Left cardiac atrium (tissue), 4 donors: ENCODE results near the gene ADGRE2. TPM values are rescaled to one million over a fixed set of nuclear protein-coding genes. Genes with fewer than 3 reads are reported as not detected.
"Not testable (repeated sequence)": the region's sequence is repeated elsewhere in the genome, so short reads cannot be mapped to it uniquely, and the experiment has no call there.

Experiments
- ATAC-seq, 2 donors: fragments of 200-7000 bp; cut with Tn5 transposase; one replicate each; pipeline ENCODE4 v1.9.1; 2020; ENCODE audit warnings: mild to moderate bottlenecking in 2 of 2, moderate library complexity in 2 of 2
- DNase-seq: peaks from one replicate; pipeline ENCODE4 v3.0.0-alpha.2; 2020
- intact Hi-C, 2 donors: fragments of 100-400 bp; cut with DNase I; formaldehyde crosslinking; loops; one replicate each; pipeline versions ENCODE4 v1.14.1 to v1.15.1; 2022 to 2023
- total RNA-seq, 2 donors: library from RNA; stranded (reverse); fragmentation: NEBNext Ultra II Directional; extraction: Animal tissue kit (Norgen Biotek cat#: 25700); gene quantifications; one replicate each; pipeline ENCODE4 v1.2.1, GENCODE V29; 2021
- donor health status: DM: no; HTN: yes; CAD: no.
- donor health status: DM: no; HTN: yes; CAD: no; lungs with severe emphysema.
- donor health status: DM: yes; HTN: yes; CAD: no.
- donor health status: Dilated cardiomyopathy.

Gene ADGRE2
- total RNA-seq, 2 donors from 2014 or later, result 0.88 to 1.4 TPM

GRCh38 chr19:14781713-14782536 lies 3.6 kb upstream of the ADGRE2 start:
- ATAC-seq, intact Hi-C loops, DNase-seq: not testable (repeated sequence)

- ATAC-seq, intact Hi-C loops, DNase-seq: not testable (repeated sequence)
Observed at GRCh38 chr19:14780622-14781225, 2.4 kb upstream of the ADGRE2 start.

GRCh38 chr19:14779151-14779550 lies 791 bp upstream of the ADGRE2 start:
- intact Hi-C loops, result no loop called here
- no peak for DNase-seq
- no peak for ATAC-seq

- DNase-seq, ATAC-seq, intact Hi-C loops: not testable (repeated sequence)
Observed at GRCh38 chr19:14777645-14778044, 715 bp downstream of the ADGRE2 start.

DNA sequence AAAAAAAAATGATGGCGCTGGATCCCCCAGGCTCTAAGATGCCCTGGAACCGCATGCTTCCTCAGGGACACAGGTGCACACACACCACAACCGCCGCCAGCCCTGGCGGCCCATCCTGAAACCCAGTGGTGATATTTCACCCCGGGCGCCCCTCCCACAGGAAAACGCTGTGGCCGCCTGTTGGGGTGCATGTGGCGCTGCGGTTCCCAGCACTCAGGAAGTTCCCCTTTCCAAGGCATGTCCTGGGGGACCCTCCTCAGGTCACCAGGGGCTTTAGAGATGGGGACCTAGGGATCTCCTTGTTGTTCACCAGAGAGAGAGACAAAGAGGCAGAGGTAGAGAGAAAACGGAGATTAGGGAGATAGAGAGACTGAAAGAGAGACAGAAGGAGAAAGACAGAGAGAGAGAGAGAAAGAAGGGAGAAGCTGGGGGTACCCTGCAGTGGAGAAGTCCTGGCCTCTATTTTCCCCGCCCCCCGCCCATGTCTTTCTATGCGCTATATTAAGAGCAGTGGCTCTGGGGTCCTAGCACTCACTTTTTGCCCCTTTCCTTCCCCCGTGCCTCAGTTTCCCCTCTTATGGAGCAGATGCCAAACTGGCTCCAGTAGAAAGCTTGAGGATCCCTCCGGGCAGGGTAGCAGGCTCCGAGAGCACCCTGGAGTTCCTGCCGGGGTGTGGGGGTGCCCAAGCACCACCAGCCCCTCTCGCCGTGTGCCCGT lies 2.3 kb downstream of the ADGRE2 start:
- ATAC-seq (no peak), DNase-seq (no peak)
- intact Hi-C loops, result no loop called here

- DNase-seq, intact Hi-C loops, ATAC-seq: not testable (repeated sequence)
Observed at GRCh38 chr19:14775326-14775725, 3.0 kb downstream of the ADGRE2 start.

DNA sequence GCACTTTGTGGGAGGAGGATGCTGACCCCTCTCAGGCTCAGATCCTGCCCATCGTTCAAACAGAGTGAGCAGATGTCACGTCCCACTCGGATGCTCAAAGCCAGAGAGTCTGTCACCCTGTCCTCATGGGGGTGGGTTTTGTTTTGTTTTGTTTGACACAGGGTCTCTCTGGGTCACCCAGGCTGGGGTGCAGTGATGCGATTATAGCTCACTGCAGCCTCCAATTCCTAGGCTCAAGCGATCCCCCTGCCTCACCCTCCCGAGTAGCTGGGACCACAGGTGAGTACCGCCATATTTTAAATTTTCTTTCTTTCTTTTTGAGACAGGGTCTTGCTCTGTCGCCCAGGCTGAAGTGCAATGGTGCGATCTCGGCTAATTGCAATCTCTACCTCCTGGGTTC lies 4.0 kb downstream of the ADGRE2 start:
- intact Hi-C loops, result no loop called here
- DNase-seq, result no peak
- ATAC-seq, result no peak

DNA sequence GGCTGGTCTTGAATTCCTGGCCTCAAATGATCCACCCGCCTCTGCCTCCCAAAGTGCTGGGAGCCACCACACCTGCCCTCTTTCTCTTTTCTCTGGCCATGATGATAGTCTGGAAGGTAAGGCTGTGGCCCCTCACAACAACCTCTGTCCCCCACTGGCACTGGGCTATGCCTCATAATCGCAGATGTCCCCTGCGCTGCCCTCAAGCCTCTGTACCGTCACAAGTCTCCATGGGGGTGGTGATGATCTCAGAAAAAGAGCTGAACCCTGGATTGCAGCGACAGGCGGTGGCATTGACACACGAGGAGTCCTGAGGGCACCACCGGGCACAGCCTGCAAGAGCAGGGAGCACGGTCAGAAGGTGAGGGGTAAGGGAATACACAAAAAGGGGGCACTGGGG lies 4.6 kb downstream of the ADGRE2 start:
- ATAC-seq, intact Hi-C loops, DNase-seq: not testable (repeated sequence)

DNA sequence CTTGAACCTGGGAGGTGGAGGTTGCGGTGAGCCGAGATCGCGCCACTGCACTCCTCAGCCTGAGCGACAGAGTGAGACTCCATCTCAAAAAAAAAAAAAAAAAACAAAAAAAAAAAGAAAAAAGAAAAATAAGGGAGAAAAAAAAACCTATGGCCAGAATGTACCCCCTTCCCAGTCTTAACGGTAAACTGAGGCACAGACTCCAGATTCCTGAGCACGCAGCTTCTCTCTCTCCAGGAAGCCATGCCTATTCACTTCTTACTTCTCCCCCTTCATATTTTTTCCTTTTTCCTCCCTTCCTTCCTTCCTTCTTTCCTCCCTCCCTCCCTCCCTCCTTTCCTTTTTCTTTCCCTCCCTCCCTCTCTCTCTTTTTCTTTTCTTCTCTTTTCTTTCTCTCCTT lies 5.4 kb downstream of the ADGRE2 start:
- intact Hi-C loops, result no loop called here
- no peak for ATAC-seq
- DNase-seq, result no peak

DNA sequence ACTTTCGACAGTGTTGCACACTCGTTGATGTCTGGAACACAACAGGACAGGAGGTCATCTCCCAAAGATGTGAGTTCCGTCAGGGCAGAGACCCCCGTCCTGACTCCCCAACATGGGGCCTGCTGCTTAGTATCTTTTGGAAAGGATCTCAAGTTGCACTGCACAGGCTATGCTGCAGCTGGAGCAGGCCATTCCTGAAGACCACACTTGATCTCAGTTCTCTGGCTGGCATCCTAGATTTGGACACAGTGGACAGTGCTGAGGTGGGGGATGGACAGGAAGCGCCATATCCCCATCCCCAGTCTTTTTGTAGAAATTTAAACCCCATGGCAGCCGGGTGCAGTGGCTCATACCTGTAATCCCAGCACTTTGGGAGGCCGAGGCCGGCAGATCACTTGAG lies 5.9 kb downstream of the ADGRE2 start:
- intact Hi-C loops, result no loop called here
- DNase-seq (no peak), ATAC-seq (no peak)

DNA sequence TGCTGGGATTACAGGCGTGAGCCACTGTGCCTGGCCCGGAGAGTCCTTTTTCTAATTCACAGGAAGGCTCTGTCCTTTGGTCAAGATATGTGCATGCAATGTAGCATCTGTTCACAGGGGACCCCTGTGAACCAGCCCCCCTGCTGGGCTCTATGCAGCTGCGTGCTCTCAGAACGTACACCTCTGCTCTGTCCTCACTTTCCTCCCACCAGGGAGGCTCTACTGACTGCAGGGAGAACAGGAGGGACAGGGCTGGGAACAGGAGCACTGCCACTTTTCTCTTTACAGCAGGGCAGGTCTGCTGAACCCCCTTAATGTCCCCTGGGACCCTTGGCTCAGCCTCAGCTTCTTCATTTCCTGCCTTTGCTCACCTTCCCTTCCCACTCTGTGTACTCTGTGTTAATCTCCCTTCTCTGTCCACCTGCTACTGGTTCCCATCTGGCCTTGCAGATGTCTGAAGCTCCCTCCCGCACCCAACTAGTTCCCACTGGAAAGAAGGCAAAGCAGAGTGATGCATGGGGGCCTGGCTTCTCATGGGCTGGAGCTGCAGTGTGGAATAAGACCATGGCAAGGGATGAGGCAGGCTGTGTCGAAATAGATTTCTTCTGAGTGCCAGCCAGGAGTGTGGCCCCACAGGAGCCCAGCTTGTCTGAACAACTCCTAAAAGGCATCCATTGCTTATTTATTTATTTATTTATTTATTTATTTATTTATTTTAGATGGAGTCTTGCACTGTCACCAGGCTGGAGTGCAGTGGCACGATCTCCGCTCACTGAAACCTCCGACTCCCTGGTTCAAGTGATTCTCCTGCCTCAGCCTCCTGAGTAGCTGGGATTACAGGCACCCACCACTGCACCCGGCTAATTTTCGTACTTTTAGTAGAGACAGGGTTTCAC lies 7.2 kb downstream of the ADGRE2 start:
- DNase-seq (no peak), ATAC-seq (no peak)
- intact Hi-C loops, result no loop called here

DNA sequence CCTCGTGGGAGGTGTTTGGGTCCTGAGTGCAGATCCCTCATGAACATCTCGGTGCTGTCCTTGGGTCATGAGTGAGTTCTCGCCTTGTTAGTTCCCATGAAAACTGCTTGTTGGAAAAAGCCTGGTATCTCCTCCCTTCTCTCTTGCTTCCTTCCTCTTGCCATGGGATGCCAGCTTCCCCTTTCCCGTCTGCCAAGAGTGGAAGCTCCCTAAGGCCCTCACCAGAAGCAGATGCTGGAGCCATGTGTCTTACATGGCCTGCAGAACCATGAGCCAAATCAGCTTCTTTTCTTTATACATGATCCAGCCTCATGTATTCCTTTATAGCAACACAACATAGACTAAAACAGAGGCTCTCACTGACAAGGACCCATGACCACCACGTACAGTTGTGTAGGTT lies 8.2 kb downstream of the ADGRE2 start:
- DNase-seq, result no peak
- no peak for ATAC-seq
- intact Hi-C loops, result no loop called here

DNA sequence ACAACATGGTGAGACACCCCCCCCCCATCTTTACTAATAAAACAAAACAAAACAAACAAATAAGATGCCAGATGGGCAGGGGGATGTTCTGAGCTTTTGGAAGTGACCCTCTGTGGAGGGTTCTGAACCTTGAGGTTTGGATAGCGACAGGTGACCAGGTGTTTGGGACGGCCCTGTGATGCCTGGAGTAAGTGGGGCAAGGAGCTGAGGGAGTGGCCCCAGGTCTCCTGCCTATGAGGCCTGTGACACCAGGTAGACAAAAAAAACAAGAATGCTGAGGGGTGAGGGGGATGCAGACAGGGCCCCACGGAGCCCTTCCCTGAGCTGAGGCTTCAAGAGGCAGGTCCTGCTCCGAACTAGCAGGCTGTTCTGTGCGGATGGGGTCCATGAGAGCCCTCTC lies 9.2 kb downstream of the ADGRE2 start:
- no peak for DNase-seq
- intact Hi-C loops, result no loop called here
- ATAC-seq, result no peak

- intact Hi-C loops, result no loop called here
- ATAC-seq (no peak), DNase-seq (no peak)
Observed at GRCh38 chr19:14768001-14768400, 10.4 kb downstream of the ADGRE2 start.

DNA sequence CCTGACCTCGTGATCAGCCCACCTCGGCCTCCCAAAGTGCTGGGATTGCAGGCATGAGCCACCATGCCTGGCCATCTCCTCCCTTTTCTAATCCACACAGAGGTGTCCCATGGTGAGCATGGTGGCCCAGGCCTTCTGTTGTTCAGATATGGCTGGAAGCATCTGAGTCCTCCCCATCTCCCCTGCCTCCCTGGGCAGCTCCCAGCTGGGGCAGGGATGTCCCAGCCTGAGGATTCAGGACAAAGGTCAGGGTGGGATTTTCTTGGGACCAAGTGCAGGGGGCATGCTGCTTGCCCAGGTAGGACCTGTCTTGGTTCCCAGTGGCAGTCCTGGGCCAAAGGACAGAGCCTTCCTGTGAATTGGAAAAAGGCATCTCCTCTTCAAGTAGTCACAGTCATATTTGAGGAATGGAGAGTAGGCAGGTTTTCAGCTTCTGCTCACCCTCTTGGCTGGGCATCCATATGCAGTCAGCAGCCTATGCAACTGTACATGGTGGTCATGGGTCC lies 10.8 kb downstream of the ADGRE2 start:
- DNase-seq (no peak), ATAC-seq (no peak)
- intact Hi-C loops, result no loop called here

- ATAC-seq, DNase-seq, intact Hi-C loops: not testable (repeated sequence)
Observed at GRCh38 chr19:14765841-14766240, 12.5 kb downstream of the ADGRE2 start.

DNA sequence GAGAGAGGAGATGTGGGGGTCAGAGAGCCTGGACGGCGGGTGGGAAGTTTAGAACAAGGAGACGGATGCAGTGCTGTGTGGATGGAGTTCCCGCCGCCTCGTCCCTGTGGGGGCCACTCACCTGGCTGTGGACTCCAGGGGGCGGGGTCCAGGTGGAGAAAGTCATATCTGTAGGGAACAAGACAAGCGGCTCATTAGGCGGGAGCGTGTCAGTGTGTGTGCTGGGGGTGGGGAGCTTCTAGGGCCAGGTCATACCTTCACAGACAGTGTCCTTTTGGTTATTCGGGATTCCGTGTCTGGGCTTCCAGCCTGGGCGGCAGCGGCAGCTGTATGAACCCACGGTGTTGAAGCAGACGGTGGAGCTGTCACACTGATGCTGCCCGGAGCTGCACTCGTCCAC lies 13.0 kb downstream of the ADGRE2 start:
- ATAC-seq, intact Hi-C loops, DNase-seq: not testable (repeated sequence)

DNA sequence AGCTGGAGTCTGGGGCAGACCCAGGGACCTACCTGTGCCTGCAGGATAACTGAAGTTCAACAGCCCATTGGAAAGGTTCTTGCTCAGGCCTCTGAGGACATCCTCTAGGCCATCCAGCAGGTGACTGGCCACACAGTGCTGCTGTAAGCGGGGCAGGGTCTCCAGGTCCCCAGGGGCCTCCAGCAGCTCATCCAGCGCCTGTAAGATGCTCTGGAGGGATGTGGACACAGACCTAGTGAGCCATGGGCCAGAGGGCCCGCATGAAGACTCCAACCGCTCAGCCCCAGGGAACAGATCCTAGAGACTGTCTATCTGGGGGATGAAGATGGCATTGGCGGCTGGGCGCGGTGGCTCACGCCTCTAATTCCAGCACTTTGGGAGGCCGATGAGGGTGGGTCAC lies 14.0 kb downstream of the ADGRE2 start:
- no peak for DNase-seq
- no peak for ATAC-seq
- intact Hi-C loops, result no loop called here
